ENCODE data around the gene PIEZO1. TPM values are rescaled to one million over a fixed set of nuclear protein-coding genes. Genes with fewer than 3 reads are reported as not detected.

The PIEZO1 gene
- total and polyA plus RNA-seq, 9 of the 15 experiments (the other 6 are each of a cell fraction or from before 2014, with no cell fraction given) = 3.6 to 432 (median 131) TPM

DNA sequence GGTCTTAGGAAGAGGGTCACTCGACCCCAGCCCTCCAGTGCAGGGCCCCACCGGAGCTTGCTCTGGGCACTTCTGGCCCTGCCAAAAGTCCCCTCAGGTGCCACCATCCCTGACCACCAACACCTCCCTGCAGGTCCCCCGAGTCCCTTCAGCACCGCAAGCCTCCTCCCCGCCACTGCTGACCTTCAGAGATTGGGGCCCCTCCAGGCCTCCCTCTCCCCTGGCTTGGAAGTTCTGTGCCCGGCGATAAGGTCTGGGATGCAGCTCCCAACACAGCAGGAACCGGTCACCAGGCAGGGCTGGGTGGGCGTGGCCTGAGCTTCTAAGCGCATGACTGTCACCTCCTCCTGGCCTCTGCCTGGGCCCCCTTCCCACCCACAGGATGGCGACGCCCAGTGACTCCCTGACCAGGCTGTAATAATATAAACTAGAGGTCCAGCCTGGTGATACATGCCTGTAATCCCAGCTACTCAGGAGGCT lies 11.2 kb downstream of the PIEZO1 start (continued):
- TF ChIP-seq TEAD1 (CRISPR knock-in tag; IDR thresholded peaks at IDR 0.05) (peak in 1 of 2 experiments; percentile 87; a peak in 2 of 4 replicates), MCM7 (IDR thresholded peaks at IDR 0.05) (no peak), ZBTB8A (IDR thresholded peaks at IDR 0.05; ENCODE audit: partially characterized antibody) (no peak), MTA2 (IDR thresholded peaks at IDR 0.05; ENCODE audit: low read depth) (peak; percentile 95), ELF1 (tag; IDR thresholded peaks at IDR 0.05) (peak; percentile 36; the same call in 1 of the 2 replicates), SMARCA4 (IDR thresholded peaks at IDR 0.05) (peak; percentile 96), HLTF (IDR thresholded peaks at IDR 0.05) (peak; percentile 84), PRDM10 (IDR thresholded peaks at IDR 0.05; ENCODE audit: partially characterized antibody) (peak; percentile 85), SMAD3 (CRISPR knock-in tag; conservative IDR thresholded peaks at IDR 0.05) (peak; percentile 57; the same call in 1 of the 2 replicates), RFX1 (IDR thresholded peaks at IDR 0.05) (no peak), IRF9 (tag; IDR thresholded peaks at IDR 0.05) (no peak), FOXK2 (conservative IDR thresholded peaks at IDR 0.05 in 1 of 2, IDR thresholded peaks at IDR 0.05 in 1 of 2; ENCODE audit: low read depth in 2 of 2) (peak; percentile 62 to 65; a peak in 2 of 4 replicates), HNRNPK (IDR thresholded peaks at IDR 0.05; ENCODE audit: low read depth, low read length, poor library complexity, severe bottlenecking) (no peak), GTF2E2 (tag; IDR thresholded peaks at IDR 0.05) (no peak), ZNF165 (CRISPR knock-in tag; IDR thresholded peaks at IDR 0.05; ENCODE audit: borderline replicate concordance) (peak; percentile 97), JUN (IDR thresholded peaks at IDR 0.05; ENCODE audit: borderline replicate concordance, low read depth, low read length) (peak; percentile 58; the same call in 1 of the 2 replicates), JUN (CRISPR knock-in tag; IDR thresholded peaks at IDR 0.05; ENCODE audit: borderline replicate concordance) (no peak), ZEB2 (IDR thresholded peaks at IDR 0.05) (peak; percentile 85), SRF (CRISPR knock-in tag; IDR thresholded peaks at IDR 0.05) (peak in 1 of 2 experiments; percentile 72; a peak in 1 of 4 replicates), ARID1B (IDR thresholded peaks at IDR 0.05) (peak; percentile 98), ZNF79 (CRISPR knock-in tag; IDR thresholded peaks at IDR 0.05; ENCODE audit: low read depth) (no peak), U2AF2 (optimal IDR thresholded peaks at IDR 0.05; ENCODE audit: low read depth, low read length) (no peak), HMG20B (CRISPR knock-in tag; IDR thresholded peaks at IDR 0.05) (no peak), POLR2G (IDR thresholded peaks at IDR 0.05; ENCODE audit: low read depth, low read length) (peak; percentile 67), TCF3 (CRISPR knock-in tag; IDR thresholded peaks at IDR 0.05) (peak; percentile 98)
- TF ChIP-seq, protein P1, sequence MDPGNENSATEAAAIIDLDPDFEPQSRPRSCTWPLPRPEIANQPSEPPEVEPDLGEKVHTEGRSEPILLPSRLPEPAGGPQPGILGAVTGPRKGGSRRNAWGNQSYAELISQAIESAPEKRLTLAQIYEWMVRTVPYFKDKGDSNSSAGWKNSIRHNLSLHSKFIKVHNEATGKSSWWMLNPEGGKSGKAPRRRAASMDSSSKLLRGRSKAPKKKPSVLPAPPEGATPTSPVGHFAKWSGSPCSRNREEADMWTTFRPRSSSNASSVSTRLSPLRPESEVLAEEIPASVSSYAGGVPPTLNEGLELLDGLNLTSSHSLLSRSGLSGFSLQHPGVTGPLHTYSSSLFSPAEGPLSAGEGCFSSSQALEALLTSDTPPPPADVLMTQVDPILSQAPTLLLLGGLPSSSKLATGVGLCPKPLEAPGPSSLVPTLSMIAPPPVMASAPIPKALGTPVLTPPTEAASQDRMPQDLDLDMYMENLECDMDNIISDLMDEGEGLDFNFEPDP (CRISPR knock-in tag; IDR thresholded peaks at IDR 0.05) = peak; percentile 69; the same call in 1 of the 2 replicates
